DLD1 (cell line): ENCODE results near the gene DMBT1.
"Not testable (repeated sequence)": the region's sequence is repeated elsewhere in the genome, so short reads cannot be mapped to it uniquely, and the experiment has no call there.

Experiments
- in situ Hi-C: cut with HindIII; loops from 2 replicates; pipeline ENCODE4 v1.10.0; 2017; ENCODE audit warnings: low sequenced_read_pairs

The DMBT1 gene

DNA sequence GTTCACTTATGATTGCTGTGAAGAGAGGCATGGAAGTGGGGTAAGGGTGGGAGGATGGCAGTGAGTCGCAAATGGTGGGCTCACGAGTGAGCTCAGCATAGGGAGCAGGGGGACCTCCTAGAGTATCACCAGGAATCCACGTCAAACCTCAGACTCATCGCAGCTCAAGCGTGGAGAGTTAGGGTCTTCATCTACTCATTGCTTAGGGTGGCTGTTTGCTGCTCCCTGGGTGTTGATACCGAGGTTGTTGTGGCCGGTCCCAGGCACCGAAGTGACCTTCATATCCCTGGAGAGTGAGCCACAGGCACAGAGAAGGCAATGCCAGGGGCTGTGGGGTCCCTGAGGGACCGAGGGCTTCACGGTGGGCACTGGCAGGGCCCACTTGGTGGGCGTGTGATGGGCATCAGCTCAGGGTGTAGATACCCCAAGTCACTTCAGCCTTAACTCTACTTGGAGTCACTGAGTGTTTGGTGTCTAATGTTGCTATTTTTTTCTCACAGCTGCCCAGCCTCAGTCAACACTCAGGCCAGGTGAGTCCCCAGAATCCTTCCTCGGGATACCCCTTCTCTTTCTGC is 16.8 kb downstream of the DMBT1 start:
- in situ Hi-C loops, result no loop called here

DNA sequence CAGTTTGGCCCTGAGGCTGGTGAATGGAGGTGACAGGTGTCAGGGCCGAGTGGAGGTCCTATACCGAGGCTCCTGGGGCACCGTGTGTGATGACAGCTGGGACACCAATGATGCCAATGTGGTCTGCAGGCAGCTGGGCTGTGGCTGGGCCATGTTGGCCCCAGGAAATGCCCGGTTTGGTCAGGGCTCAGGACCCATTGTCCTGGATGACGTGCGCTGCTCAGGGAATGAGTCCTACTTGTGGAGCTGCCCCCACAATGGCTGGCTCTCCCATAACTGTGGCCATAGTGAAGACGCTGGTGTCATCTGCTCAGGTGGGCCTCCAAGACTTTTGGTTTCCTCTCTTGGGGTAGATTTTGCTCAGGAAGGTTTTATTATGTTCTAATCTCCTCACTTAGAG is 25.5 kb downstream of the DMBT1 start:
- in situ Hi-C loops, result not testable (repeated sequence)

DNA sequence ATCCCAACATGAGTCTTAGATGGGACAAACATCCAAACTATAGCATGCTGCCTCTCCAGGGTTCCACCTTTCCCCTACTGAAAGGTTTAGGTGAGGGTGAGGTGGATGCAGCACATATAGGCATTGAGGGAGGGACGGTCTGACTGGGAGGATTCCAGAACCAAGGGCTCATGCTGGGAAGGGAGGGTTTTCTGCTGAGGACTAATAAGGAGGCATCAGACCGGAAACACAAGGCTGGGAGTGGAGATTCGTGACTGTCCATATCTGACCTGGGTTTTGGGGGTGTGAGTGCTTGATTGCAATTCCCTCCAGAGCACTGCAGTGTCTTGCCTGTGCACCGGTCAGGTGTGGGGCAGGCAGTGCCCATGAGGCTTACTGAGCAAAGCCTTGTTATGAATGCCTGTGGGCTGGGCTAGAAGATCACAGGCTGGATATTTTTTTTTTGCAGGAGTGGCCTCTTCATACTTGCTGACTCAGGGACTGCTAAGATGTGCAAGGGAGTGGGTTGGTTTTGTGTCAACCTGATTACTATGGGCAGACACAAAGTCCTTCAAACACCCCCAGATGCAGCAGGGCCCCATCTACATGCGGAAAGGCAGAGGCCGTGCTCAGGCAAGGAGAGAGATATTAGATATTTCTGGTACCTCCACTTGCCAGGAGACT is 26.7 kb downstream of the DMBT1 start:
- in situ Hi-C loops, result no loop called here

DNA sequence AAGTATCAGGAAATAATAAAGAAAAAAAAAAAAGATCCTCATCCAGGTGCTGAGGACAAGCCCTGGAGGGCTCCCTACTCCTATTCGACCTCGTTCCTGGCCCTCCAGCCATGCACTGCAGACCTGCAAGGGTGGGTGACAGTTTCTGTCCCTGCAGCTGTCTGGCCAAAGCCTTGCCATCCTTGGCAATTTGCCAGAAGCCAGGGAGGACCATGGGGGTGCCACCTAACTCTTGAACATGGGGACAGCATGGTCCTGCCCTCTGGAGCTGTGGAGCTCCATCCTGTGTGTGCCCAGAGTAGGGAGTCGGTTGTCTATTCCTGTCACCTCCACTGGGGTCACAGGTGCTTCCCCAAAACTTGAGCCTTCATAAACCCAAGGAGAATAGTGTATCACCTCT is 27.8 kb downstream of the DMBT1 start:
- in situ Hi-C loops, result no loop called here

DNA sequence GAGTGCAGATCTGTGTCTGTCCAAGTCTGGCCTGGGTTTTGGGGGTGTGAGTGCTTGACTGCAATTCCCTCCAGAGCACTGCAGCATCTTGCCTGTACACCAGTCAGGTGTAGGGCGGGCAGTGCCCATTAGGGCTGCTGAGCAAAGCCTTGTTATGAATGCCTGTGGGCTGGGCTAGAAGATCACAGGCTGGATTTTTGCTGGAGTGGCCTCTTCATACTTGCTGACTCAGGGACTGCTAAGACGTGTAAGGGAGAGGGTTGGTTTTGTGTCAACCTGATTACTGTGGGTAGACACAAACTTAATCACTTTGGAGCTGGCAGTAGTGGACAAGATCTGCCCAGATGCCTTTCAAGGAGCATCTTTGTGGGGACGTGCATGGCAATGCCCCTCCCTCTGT is 29.6 kb downstream of the DMBT1 start:
- in situ Hi-C loops, result no loop called here

DNA sequence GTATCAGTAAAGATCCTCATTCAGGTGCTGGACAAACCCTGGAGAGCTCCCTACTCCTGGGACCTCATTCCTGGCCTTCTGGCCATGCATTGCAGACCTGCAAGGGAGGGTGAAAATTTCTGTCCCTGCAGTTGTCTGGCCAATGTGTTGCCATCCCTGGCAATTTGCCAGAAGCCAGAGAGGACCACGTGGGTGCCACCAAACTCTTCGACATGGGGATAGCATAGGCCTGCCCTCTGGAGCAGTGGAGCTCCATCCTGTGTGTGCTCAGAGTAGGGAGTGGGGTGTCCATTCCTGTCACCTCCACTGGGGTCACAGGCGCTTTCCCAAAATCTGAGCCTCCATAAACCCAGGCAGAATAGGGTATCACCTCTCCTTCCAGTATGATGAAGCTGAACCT is 31.2 kb downstream of the DMBT1 start:
- in situ Hi-C loops, result no loop called here

DNA sequence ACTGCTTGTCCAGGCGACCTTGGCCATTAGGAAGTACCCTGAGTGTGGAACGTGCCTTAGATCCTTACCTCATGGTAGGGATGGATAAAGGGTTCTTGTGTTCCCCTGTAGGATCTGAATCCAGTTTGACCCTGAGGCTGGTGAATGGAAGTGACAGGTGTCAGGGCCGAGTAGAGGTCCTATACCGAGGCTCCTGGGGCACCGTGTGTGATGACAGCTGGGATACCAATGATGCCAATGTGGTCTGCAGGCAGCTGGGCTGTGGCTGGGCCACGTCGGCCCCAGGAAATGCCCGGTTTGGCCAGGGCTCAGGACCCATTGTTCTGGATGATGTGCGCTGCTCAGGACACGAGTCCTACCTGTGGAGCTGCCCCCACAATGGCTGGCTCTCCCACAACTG is 31.6 kb downstream of the DMBT1 start:
- in situ Hi-C loops, result no loop called here

DNA sequence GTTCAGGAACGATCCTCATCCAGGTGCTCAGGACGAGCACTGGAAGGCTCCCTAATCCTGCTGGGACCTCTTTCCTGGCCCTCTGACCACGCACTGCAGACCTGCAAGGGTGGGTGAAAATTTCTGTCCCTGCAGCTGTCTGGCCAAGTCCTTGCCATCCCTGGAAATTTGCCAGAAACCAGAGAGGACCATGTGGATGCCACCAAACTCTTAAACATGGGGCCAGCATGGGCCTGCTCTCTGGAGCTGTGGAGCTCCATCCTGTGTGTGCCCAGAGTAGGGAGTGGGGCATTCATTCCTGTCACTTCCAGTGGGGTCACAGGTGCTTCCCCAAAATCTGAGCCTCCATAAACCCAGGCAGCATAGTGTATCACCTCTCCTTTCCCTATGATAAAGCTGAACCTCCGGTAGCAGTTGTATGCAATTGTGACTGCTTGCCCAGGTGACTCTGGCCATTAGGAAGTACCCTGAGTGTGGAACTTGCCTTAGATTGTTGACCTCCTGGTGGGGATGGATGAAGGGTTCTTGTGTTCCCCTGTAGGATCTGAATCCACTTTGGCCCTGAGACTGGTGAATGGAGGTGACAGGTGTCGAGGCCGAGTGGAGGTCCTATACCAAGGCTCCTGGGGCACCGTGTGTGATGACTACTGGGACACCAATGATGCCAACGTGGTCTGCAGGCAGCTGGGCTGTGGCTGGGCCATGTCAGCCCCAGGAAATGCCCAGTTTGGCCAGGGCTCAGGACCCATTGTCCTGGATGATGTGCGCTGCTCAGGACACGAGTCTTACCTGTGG is 57.1 kb downstream of the DMBT1 start:
- in situ Hi-C loops, result no loop called here

DNA sequence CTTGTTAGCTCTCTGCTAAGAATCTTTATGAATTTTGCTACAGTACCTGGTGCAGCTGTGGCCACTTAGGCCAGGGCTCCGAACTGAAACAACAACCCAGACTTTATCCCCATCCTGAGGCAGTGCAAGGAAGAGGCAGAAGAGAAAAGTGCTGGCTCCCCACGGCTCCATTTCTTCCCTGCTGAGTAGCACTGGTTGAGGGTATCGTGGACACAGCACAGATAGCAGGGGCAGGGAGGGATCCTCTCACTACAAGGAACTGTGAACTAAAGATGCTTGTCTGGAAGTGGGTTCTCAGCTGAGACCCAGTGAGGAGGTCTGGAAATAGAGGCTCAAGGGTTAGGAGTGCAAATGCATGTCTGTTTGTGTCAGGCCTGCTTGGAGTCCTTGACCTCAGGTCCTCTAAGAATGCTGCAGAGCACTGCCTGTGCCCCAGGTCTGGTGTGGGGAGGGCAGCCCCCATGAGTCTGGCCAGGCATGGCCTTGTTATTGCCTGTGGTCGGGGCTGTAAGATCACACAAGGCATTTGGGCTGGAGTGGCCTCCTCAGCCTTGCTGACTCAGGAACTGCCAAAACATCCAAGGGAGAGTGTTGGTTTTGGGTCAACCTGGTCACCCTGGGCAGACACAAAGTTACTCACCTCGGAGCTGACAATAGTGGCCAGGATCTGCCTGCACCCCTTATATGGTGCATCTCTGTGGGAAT is 58.1 kb downstream of the DMBT1 start:
- in situ Hi-C loops, result no loop called here

DNA sequence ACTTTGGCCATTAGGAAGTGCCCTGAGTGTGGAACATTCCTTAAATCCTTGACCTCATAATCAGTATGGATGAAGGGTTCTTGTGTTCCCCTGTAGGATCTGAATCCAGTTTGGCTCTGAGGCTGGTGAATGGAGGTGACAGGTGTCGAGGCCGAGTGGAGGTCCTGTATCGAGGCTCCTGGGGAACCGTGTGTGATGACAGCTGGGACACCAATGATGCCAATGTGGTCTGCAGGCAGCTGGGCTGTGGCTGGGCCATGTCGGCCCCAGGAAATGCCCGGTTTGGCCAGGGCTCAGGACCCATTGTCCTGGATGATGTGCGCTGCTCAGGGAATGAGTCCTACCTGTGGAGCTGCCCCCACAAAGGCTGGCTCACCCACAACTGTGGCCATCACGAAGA is 60.4 kb downstream of the DMBT1 start:
- in situ Hi-C loops, result not testable (repeated sequence)

DNA sequence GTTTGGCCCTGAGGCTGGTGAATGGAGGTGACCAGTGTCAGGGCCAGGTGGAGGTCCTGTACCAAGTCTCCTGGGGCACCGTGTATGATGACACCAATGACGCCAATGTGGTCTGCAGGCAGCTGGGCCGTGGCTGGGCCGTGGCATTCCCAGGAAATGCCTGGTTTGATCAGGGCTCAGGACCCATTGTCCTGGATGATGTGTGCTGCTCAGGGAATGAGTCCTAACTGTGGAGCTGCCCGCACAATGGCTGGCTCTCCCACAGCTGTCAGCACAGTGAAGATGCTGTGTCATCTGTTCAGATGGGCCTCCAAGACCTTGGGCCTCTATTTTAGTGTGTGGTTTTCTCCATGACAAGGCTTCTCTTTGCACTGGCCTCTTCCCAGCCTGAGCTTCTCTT is 64.0 kb downstream of the DMBT1 start:
- in situ Hi-C loops, result no loop called here

DNA sequence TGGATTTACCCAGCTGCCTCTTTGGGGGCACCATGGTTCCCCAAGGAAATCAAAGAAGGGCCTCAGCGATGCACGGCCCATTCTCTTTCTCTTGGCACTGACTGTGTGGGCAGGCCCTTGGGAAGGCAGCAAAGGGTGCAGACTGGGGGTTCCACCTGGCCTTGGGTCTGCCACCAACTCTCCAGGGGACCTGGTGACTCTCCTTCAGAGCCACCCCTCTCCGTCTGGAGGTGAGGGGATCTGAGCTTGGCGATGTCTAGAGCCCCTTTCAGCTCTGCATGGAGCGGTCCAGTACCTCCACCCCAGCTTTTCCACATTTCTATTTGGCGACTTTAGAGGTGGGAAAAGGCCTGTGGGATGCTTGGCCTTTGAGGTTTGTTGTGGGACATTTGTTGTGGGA is 70.0 kb downstream of the DMBT1 start:
- in situ Hi-C loops, result no loop called here

DNA sequence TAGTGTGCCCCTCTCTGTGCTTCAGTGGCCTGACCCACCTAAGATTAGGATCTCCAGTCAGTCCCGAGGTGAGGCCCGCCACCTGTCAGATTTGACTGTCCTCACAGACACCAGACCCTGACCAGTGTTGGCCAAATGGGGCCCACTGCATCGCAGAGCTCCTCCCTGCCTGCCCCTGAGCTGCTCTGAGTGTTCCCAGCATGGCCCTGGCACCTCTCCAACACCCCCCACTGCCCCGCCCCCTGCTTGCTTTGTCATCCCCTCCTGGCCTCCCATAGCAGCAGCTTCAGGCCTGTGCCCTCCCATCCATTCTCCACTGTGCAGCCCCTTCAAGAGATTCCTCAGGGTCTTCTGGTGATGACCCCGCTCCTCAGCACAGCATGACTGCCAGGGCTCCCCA is 71.5 kb downstream of the DMBT1 start:
- in situ Hi-C loops, result no loop called here

DNA sequence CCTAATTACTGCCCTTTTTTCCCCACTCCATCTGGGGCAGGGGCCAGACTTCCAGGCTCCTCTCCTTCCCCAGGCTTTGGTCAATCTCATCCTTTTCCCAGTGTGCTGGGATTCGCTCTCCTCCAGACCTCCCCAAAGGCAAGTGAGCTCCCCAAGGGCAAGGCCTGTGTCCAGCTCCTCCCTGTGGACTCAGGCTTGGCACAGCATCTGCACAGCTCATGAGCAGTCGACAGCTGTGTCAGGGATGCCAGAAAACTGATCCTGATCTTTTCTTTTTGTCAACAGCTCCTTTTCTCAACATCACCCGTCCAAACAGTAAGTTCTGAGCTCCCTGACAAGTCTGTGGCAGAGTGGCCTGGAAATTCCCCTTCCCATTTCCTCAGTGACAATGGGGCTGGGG is 72.0 kb downstream of the DMBT1 start:
- in situ Hi-C loops, result no loop called here

DNA sequence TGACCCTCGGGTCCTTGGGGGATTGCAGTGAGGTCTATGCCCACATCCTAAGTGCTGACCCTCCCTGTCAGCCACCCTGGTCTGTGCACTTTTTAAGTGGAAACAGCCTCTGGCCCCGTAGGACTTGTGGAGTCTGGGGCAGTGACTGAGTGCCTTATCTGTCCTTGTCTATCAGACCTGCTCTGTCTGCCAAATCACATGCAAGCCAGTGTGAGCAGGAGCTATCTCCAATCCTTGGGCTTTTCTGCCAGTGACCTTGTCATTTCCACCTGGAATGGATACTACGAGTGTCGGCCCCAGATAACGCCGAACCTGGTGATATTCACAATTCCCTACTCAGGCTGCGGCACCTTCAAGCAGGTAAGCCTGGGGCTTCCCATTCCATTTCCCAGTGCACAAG is 76.4 kb downstream of the DMBT1 start:
- in situ Hi-C loops, result no loop called here

DNA sequence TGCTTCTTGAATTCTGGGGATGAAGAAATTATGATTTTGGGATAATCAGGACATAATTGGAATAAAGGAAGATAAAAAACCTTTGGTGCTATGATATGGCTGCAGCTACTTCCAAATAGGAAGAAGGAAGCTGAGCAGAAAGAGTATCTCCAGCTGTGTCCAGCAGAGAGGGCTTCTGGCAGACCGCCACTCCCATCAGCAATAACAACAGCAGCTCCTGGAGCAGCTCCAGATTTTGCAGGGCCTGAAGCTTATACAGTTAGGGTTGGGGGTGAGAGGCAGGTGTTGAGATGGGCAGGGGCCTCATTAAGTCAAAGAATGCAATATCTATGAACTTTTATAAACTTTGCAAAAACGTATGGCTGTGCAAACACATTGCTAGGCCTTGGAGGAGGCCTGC is 76.8 kb downstream of the DMBT1 start:
- in situ Hi-C loops, result no loop called here

DNA sequence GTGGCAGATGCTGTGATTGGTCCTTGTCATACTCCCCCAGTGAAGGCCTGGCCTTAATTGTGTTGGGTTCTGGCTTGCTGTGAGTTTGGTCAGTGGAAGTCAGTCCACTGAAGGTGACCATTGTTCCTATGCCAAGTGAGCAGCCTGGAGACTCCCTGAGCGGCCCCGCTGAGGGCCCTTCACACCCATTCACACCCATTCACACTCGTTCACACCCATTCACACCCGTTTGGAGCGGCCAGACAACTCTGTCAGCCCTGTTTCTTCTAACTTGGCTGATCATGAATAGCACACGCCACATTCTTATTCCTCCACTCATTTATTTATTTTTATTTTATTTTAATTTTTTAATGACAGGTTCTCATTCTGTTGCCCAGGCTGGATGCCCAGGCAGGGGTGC is 77.6 kb downstream of the DMBT1 start:
- in situ Hi-C loops, result no loop called here

DNA sequence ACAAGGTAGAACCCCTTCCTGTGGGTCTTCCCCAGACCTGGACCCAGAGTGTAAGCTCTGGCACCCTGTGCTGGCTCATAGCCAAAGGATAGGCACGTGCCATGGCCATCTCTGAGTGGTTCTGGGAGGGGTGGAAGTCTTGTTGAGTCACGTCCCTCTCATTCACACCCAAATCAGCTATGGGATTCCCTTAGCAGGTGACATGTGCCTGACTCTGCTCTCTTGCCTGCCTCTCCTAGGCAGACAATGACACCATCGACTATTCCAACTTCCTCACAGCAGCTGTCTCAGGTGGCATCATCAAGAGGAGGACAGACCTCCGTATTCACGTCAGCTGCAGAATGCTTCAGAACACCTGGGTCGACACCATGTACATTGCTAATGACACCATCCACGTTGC is 79.2 kb downstream of the DMBT1 start:
- in situ Hi-C loops, result no loop called here

DNA sequence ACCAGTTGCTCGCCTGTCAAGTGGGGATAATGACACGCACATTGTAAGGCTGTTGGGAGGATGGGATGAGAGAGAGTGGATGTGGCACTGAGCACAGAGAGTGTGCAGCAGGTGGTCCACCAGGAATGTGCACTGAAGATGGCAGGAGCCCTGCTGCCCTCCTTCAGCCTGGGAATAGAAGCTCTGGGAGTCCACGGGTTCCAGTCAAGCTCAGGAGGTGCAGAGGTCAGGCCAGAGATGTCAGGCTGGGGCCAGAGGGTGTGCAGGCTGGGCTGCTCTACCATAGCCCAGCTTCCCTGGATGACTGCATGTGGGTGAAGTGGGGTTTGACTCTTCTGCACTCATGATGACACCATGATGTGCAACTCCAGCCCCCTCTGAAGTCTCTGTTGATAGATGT is 80.4 kb downstream of the DMBT1 start:
- in situ Hi-C loops, result no loop called here

DNA sequence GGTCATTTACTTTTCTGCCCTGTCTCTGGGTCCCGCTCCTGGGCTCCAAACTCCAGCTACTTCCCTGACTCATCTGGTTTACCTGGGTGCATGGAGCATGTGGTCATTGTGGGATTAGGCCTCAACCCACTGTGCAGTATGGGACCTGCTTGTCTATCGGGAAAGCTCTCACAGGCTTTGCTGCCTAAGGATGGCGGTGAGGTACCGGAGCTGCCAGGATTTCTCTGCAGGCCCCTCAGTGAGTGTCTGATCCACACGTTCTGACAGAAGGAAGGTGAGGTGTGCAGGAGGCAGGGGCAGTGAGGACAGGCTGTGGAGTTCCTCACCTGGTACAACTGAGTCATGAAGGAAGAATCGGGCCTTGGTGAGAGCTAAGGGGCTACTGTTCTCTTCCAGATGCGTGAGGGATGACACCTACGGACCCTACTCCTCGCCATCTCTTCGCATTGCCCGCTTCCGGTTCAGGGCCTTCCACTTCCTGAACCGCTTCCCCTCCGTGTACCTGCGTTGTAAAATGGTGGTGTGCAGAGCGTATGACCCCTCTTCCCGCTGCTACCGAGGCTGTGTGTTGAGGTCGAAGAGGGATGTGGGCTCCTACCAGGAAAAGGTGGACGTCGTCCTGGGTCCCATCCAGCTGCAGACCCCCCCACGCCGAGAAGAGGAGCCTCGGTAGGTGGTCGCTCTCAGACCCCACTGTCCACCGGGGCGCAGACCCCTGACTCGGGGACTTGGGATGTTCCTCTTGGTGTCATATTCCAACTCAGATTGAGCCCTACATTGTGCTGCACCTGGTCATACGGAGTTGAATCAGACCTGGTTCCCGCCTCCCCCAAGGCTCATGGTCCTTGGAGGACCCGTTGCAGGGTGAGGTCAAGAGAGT is 82.4 kb downstream of the DMBT1 start:
- in situ Hi-C loops, result no loop called here
